Measurements from ENCODE around the gene SEPTIN8. TPM values are rescaled to one million over a fixed set of nuclear protein-coding genes. Genes with fewer than 3 reads are reported as not detected.

The SEPTIN8 gene
- total RNA-seq, 2 experiments from 2014 or later = 35.1 to 35.3 TPM

DNA sequence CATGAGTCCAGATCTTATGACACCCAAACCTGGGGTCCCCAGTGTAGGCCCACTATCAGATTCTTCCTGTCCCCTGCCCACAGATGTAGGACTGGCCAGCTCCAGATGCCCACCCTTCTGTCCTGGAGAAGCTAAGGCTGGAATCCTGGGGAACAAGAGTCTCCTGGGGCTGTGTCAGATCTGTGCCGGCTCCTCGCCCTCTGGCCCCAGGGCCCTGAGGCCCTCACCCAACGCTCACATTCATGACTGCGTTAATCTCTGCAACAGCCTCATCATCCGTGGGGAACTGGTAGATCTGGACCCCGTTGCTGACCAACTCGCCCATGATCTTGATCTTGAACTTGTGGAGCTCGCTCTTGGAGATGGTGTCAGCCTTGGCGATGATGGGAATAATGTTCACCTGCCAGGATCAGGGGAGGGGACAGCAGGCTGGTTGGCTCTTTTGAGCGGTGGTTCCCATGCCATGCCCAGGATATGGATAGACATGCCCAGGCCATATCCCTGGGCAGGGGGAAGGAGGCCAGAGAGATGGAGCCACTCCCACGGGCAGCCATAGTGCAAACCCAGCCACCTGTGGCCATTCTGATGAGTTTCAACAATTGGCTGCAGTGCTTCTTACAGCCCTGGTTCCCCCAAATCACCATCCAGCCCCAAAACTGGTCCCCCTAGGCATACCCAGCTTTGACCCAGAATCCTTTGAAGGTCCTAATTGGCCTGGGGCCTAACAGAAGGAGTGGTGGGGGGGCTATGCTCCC lies 14.6 kb downstream of the SEPTIN8 start:
- Mint-ChIP-seq H3K27me3 (ENCODE audit: low read depth) (no peaks in the 10 kb centered on the region), H3K36me3 (ENCODE audit: low read depth) (peaks cover 8% of the 10 kb centered on the region), H3K27ac (no peak overlapping the region), H3K4me3 (no peak overlapping the region), H3K9me3 (ENCODE audit: insufficient read depth) (no peaks in the 10 kb centered on the region), H3K4me1 (ENCODE audit: low read depth) (no peaks in the 10 kb centered on the region)
- ATAC-seq = no peak
- DNase-seq = no peak
- POLR2A ChIA-PET = no interaction called here
- CTCF ChIA-PET = interaction anchor here (1.0 to 1.7 kb wide), 3 partner anchors 16 to 222 kb away, joined by 3 read pairs; partner anchors contain the start of gene CCNI2

DNA sequence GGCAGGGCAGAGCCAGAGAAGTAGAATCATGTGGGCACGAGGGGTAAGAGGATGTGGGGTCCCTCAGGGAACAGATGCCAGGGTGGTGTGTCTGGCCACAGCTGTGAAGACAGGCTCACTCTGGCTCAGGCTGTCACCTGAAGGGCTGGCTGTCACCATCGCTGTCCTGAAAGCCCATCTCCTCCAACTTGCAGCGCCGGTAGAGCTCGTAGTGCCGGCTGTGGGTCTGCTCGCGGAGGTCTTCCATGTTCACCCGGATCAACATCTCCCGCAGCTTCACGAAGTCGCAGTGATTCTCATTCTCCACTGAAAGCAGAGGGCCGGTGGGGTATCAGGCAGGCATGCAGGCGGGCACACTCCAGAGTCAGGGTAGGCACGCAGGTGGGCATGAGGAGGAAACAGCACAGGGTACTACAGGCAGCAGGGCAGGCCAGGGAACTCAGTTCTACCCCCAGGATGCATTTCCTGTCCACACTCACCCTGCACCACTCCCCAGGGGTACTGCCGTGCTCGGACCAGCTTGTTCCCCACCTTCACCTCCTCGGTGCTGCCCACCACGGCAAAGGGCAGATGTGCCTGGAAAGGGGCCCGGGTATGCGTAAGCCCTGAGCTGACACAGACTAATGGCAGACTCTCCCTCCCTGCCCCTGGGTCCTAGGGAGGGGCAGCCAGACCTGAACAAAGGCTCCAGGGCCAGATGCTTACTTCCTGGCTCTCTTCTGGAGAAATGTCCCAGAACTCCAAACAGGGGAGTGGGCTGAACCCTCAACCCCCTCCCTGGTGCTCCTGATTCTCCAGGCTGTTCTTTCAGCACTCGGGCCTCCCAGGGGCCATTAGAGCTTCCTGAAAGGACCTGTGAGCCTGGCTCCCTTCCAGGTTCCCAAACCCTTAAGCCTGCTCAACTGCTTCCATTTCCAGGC lies 15.5 kb downstream of the SEPTIN8 start:
- DNase-seq (no peak), ATAC-seq (no peak)
- Mint-ChIP-seq H3K9me3 (ENCODE audit: insufficient read depth) (no peaks in the 10 kb centered on the region), H3K4me3 (no peak overlapping the region), H3K27ac (no peak overlapping the region), H3K27me3 (ENCODE audit: low read depth) (no peaks in the 10 kb centered on the region), H3K4me1 (ENCODE audit: low read depth) (no peaks in the 10 kb centered on the region), H3K36me3 (ENCODE audit: low read depth) (peaks cover 8% of the 10 kb centered on the region)
- POLR2A ChIA-PET = no interaction called here
- CTCF ChIA-PET = interaction anchor here (1.2 kb wide), 1 partner anchor 15 kb away, joined by 3 read pairs; the partner anchor contains the start of gene CCNI2

- ChIA-PET CTCF (no interaction called here), POLR2A (no interaction called here)
- no peak overlapping the region for H3K4me3 Mint-ChIP-seq
- no peaks in the 10 kb centered on the region for H3K9me3 Mint-ChIP-seq (ENCODE audit: insufficient read depth)
- peaks cover 8% of the 10 kb centered on the region for H3K36me3 Mint-ChIP-seq (ENCODE audit: low read depth)
- ATAC-seq (no peak), DNase-seq (no peak)
- no peak overlapping the region for H3K27ac Mint-ChIP-seq
- no peaks in the 10 kb centered on the region for H3K27me3 Mint-ChIP-seq (ENCODE audit: low read depth)
- H3K4me1 Mint-ChIP-seq (ENCODE audit: low read depth) = no peaks in the 10 kb centered on the region
These were observed 16.3 kb downstream of the SEPTIN8 start for GRCh38 chr5:132760601-132761317.

DNA sequence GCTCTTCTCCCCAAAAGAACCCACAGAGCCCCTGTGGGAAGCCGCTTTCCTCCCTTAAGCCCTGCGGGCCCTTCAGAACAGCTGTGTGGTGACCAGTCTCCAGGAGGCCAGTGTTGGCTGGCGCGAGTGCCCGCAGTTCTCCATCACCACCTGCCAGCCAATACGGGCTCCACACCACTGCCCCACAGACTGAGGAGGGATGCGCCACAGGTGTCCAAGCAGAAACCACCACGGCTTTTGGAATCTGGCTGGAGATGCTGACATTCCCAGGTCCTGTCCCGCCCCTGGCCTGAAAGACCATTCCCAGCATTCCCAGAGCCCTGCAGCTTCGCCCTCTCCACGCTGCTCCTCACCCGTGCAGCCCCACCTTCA lies 17.0 kb downstream of the SEPTIN8 start:
- no peak overlapping the region for H3K27ac Mint-ChIP-seq
- H3K36me3 Mint-ChIP-seq (ENCODE audit: low read depth) = peaks cover 8% of the 10 kb centered on the region
- DNase-seq (no peak), ATAC-seq (no peak)
- H3K27me3 Mint-ChIP-seq (ENCODE audit: low read depth) = no peaks in the 10 kb centered on the region
- H3K9me3 Mint-ChIP-seq (ENCODE audit: insufficient read depth) = no peaks in the 10 kb centered on the region
- CTCF ChIA-PET = interaction anchor here (1.2 kb wide), 1 partner anchor 60 kb away, joined by 3 read pairs; no protein-coding TSS in a partner anchor
- POLR2A ChIA-PET = no interaction called here
- H3K4me1 Mint-ChIP-seq (ENCODE audit: low read depth) = peaks cover 3% of the 10 kb centered on the region
- H3K4me3 Mint-ChIP-seq = no peak overlapping the region

DNA sequence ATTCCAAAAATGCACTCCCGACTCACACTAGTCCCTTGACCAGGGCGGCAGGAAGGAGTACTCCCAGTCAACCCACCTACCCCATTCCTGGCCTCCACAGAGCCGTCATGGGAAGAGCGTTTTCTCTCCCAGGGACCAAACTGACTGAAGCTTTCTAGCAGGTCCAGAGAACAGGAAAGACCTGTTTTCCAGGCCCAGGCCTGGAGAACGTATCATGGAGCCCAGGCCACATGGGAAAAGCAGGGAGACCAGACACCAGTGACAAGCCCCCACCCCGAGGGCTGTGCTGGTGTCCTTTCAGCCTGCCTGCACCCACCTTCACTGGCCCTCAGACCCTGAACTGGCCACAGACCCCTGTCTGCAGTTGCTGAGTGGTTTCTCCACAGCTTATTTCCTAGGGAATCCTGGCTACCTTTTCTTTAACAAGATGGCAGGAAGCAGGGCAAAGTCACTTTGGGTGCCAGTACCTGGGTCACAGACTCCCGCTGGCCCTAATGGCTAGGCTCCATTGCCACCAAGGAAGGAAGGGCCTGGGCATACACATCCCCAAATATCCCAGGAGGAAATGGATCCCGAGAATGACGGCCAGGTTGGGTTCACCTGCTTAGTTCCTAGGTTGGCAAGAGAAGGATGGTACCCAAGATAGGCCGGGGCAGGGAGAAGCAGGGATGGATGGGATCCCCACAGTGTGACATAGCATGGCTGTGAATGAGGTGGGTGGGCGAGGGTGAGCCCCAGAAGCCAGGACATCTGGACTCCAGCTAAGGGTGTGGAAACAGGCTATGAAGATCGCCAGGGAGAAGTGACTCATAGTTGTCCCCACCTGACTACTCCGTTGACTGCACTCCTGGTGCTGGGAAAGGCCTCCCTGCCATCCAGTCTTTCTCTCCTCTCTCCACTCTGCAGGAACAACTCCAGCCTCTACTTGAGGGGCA lies 17.7 kb downstream of the SEPTIN8 start:
- Mint-ChIP-seq H3K27me3 (ENCODE audit: low read depth) (no peaks in the 10 kb centered on the region), H3K36me3 (ENCODE audit: low read depth) (peaks cover 8% of the 10 kb centered on the region), H3K4me3 (no peak overlapping the region), H3K27ac (no peak overlapping the region), H3K9me3 (ENCODE audit: insufficient read depth) (no peaks in the 10 kb centered on the region), H3K4me1 (ENCODE audit: low read depth) (peaks cover 9% of the 10 kb centered on the region)
- ATAC-seq (no peak), DNase-seq (no peak)
- ChIA-PET CTCF (interaction anchor here (1.2 kb wide), 1 partner anchor 61 kb away, joined by 3 read pairs; no protein-coding TSS in a partner anchor), POLR2A (no interaction called here)

DNA sequence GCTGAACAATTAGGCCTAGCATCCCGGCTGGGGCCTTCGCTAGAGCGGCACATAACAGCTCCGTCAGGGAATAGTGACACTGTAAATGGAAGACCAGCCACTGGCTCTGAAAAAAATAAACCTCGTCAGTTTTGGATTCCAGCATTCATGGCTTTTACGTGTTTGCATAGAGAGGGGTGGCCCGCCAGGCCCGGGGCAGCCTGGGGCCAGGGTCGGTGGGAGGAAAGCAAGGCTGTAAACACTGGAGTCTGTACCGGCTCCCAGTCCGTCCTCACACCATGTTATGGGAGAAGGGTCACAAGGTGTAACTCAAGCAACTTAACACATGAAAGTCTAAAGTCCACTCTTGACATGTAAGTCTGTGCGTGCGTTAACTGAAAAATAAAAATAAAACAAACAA lies 18.6 kb downstream of the SEPTIN8 start:
- Mint-ChIP-seq H3K27me3 (ENCODE audit: low read depth) (no peaks in the 10 kb centered on the region), H3K27ac (no peak overlapping the region), H3K4me3 (no peak overlapping the region), H3K9me3 (ENCODE audit: insufficient read depth) (no peaks in the 10 kb centered on the region), H3K4me1 (ENCODE audit: low read depth) (peaks cover 13% of the 10 kb centered on the region), H3K36me3 (ENCODE audit: low read depth) (peaks cover 5% of the 10 kb centered on the region)
- no peak for DNase-seq
- ChIA-PET POLR2A (no interaction called here), CTCF (interaction anchor here (1.9 kb wide), 1 partner anchor 10 kb away, joined by 6 read pairs; no protein-coding TSS in a partner anchor)
- no peak for ATAC-seq

DNA sequence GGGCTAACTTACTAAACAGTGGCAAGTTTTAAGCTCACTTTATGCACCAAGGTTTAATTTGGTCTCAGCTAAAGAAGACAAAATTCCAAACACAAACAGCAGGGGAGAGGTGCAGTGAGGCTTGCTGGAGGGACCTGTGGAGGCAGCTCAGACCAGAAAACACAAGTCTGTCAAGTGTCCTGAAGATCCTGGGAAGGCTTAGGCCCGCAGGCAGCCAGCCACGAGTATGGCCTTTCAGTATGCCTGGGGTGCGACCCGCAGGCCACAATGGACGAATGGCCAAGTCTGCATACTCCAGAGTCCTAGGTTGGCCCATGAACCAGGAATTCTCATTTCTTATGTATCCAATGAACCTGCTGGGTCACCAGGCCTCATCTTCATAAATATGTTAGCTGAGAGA lies 20.5 kb downstream of the SEPTIN8 start:
- H3K27me3 Mint-ChIP-seq (ENCODE audit: low read depth) = no peaks in the 10 kb centered on the region
- peaks cover 6% of the 10 kb centered on the region for H3K36me3 Mint-ChIP-seq (ENCODE audit: low read depth)
- DNase-seq (no peak), ATAC-seq (no peak)
- POLR2A ChIA-PET = interaction anchor here (0.9 kb wide), 1 partner anchor 9 kb away, joined by 3 read pairs; the partner anchor contains the start of gene CCNI2
- peaks cover 18% of the 10 kb centered on the region for H3K4me1 Mint-ChIP-seq (ENCODE audit: low read depth)
- CTCF ChIA-PET = interaction anchor here (0.7 to 2.6 kb wide), 7 partner anchors 8 to 230 kb away, joined by 3 to 10 read pairs (median 4); partner anchors contain the start of gene KIF3A
- no peak overlapping the region for H3K4me3 Mint-ChIP-seq
- no peak overlapping the region for H3K27ac Mint-ChIP-seq
- no peaks in the 10 kb centered on the region for H3K9me3 Mint-ChIP-seq (ENCODE audit: insufficient read depth)

DNA sequence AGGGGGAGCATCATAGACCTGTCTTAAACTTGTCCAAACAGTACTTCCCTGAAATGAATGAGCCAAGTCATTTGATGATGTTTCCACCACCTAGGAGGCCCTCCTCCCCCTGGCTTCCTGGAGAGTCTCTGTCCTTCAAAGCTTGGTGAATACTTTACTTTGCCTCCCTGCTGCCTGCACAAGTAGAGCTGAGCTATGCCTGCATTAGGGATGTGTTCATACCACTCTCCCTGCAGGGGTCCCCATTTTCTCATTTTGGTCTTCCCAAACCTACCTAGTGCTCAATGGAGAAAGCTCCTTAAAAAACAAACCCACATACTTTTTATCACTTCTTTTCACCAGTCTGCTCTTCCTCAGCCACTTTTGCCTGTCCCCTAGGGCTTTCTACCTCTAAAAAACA lies 22.1 kb downstream of the SEPTIN8 start:
- no peaks in the 10 kb centered on the region for H3K9me3 Mint-ChIP-seq (ENCODE audit: insufficient read depth)
- peaks cover 11% of the 10 kb centered on the region for H3K36me3 Mint-ChIP-seq (ENCODE audit: low read depth)
- H3K4me1 Mint-ChIP-seq (ENCODE audit: low read depth) = peaks cover 32% of the 10 kb centered on the region
- no peaks in the 10 kb centered on the region for H3K27me3 Mint-ChIP-seq (ENCODE audit: low read depth)
- DNase-seq (no peak), ATAC-seq (peak; percentile 10)
- H3K4me3 Mint-ChIP-seq = no peak overlapping the region
- ChIA-PET CTCF (interaction anchor here (0.9 to 3.3 kb wide), 11 partner anchors 8 to 368 kb away, joined by 3 to 31 read pairs (median 4); no protein-coding TSS in a partner anchor), POLR2A (interaction anchor here (0.7 to 1.8 kb wide), 4 partner anchors 8 to 462 kb away, joined by 3 to 5 read pairs (median 3); partner anchors contain the start of genes CCNI2 and KIF3A)
- H3K27ac Mint-ChIP-seq = no peak overlapping the region

DNA sequence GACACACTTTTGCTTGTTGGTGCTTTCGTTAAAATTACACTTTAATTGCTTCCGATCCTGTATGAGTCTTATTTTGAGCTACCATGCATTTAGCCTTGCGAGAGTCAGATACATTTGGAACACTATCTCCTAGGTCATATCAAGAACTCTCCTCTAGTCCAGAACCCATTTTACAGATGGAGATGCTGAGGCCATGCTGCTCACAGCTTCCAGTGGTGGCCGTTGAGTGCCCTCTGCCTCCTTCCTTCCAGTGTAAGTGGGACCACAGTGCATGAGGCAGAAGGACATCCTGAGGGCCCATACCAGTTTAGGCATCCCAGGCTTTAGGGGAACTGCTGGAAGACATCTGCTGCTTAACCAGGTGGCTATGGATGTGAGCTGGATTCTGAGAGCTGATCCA lies 22.9 kb downstream of the SEPTIN8 start:
- DNase-seq (no peak), ATAC-seq (no peak)
- ChIA-PET POLR2A (no interaction called here), CTCF (interaction anchor here (1.0 to 3.3 kb wide), 11 partner anchors 8 to 368 kb away, joined by 3 to 31 read pairs (median 4); no protein-coding TSS in a partner anchor)
- Mint-ChIP-seq H3K9me3 (ENCODE audit: insufficient read depth) (no peaks in the 10 kb centered on the region), H3K4me3 (no peak overlapping the region), H3K27ac (no peak overlapping the region), H3K27me3 (ENCODE audit: low read depth) (no peaks in the 10 kb centered on the region), H3K4me1 (ENCODE audit: low read depth) (peaks cover 39% of the 10 kb centered on the region), H3K36me3 (ENCODE audit: low read depth) (peaks cover 11% of the 10 kb centered on the region)

DNA sequence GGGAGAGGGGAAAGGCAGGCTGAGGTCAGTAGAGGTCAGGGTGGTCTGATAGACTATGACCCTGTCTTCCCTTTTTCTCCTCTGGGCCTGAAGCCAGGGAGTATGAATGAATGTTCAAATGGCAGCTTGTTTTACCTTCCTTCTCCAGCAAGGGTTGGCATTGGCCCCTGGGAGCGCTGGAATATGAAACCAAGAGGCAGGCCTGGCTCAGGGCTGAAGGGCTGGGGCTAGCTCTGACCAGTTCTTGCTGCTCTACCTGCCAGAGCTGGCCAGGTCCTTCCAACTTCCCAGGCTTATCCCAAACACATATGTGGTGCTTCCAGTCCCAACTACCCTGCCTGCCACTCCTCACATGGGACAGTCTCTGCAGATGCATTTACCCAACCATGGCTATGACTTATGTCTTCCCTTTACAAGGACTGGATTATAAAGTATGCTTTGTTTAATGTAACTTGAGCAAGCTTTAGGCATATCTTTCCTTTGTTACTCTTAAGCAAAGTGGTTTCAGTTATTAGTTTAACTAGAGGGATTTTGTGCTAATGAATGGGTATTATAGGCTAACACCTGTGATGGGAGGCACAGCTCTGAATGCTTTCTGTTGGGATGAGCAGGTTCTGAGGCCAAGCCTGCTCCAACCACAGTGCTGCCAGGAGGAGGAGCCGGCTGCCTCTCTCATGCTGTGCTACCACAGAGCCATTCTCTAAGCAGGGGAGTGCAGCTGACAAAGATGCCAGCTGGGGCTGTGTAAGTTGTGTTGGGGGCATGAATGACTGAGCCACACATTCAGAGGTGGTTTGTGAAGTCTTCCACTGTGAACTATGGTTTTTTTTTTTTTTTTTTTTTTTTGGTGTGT lies 23.7 kb downstream of the SEPTIN8 start:
- Mint-ChIP-seq H3K36me3 (ENCODE audit: low read depth) (peaks cover 11% of the 10 kb centered on the region), H3K4me1 (ENCODE audit: low read depth) (peaks cover 43% of the 10 kb centered on the region)
- DNase-seq = no peak

More for the DNA sequence above, 23.7 kb downstream of the SEPTIN8 start:
- ChIA-PET POLR2A (no interaction called here), CTCF (interaction anchor here (0.6 to 3.3 kb wide), 8 partner anchors 15 to 228 kb away, joined by 3 to 31 read pairs (median 5); partner anchors contain the start of gene KIF3A)
- Mint-ChIP-seq H3K27me3 (ENCODE audit: low read depth) (no peaks in the 10 kb centered on the region), H3K27ac (no peak overlapping the region), H3K9me3 (ENCODE audit: insufficient read depth) (no peaks in the 10 kb centered on the region), H3K4me3 (no peak overlapping the region)
- ATAC-seq = peak; percentile 61
